Keratinocyte (primary cell): ENCODE data around the gene C4orf50.

Experiments
- CTCF ChIP-seq, 3 experiments: IDR thresholded peaks in 1 of 3; conservative IDR thresholded peaks in 1 of 3; optimal IDR thresholded peaks in 1 of 3; 2 replicates in 2 of 3; 3 replicates in 1 of 3; pipeline versions ENCODE3 to v1.5.1; 2011; ENCODE audit warnings: low read length in 3 of 3, mild to moderate bottlenecking in 3 of 3, moderate library complexity in 2 of 3, control low read depth in 1 of 3, inconsistent platforms in 1 of 3; ENCODE audit not compliant: insufficient read depth in 2 of 3; ENCODE audit errors: extremely low read depth in 1 of 3
- EZH2 ChIP-seq: IDR thresholded peaks from one replicate; pipeline ENCODE4 v1.6.1; 2012; ENCODE audit warnings: inconsistent platforms, mild to moderate bottlenecking, low read length, moderate library complexity

- TF ChIP-seq EZH2 (no peak), CTCF (optimal IDR thresholded peaks at IDR 0.05 in 1 of 3, IDR thresholded peaks at IDR 0.05 in 1 of 3, conservative IDR thresholded peaks at IDR 0.05 in 1 of 3; ENCODE audit: extremely low read depth in 1 of 3, insufficient read depth in 2 of 3, low read length in 3 of 3) (no peak)
Measured at GRCh38 chr4:5962416-5962815, 55.8 kb downstream of the C4orf50 start.
